SU-DHL-6 (cell line): ENCODE data around the gene NAA16.

Experiments used
- H2AFZ ChIP-seq: fragments of 200-600 bp; sonication (generic); 2 replicates; pipeline ENCODE4 v1.6.1; 2014; ENCODE audit warnings: low read depth, mild to moderate bottlenecking, moderate library complexity, mixed read lengths, antibody characterized with exemption, low read length; ENCODE audit not compliant: severe bottlenecking
- H3F3A ChIP-seq: fragments of 200-600 bp; shearing (Covaris generic); 2 replicates; pipeline ENCODE4 v1.6.0; 2016; ENCODE audit warnings: antibody characterized with exemption, mild to moderate bottlenecking; ENCODE audit not compliant: insufficient read depth
- H3K27ac ChIP-seq: fragments of 200-600 bp; sonication (generic); 2 replicates; pipeline ENCODE4 v1.5.1; 2016; ENCODE audit warnings: low read depth, mild to moderate bottlenecking, low read length, moderate library complexity, mixed read lengths
- H3K27me3 ChIP-seq: fragments of 200-600 bp; sonication (generic), shearing (Covaris generic); 2 replicates; pipeline ENCODE4 v1.6.0; 2014; ENCODE audit warnings: mild to moderate bottlenecking, low read length
- H3K36me3 ChIP-seq: fragments of 200-600 bp; sonication (generic); 2 replicates; pipeline ENCODE4 v1.6.1; 2014; ENCODE audit warnings: mild to moderate bottlenecking, low read length, mixed read lengths
- H3K4me2 ChIP-seq: fragments of 300-600, 200-600 bp; shearing (Covaris generic), sonication (generic); 2 replicates; pipeline ENCODE4 v1.6.0; 2014; ENCODE audit warnings: low read length, low read depth, mild to moderate bottlenecking; ENCODE audit not compliant: poor library complexity, severe bottlenecking
- H3K4me3 ChIP-seq: fragments of 200-600 bp; sonication (generic); 2 replicates; pipeline ENCODE4 v1.5.1; 2014; ENCODE audit warnings: antibody characterized with exemption, low read length, mild to moderate bottlenecking, mixed read lengths; ENCODE audit not compliant: insufficient read depth, poor library complexity, severe bottlenecking
- H3K79me2 ChIP-seq: fragments of 200-600 bp; sonication (generic); 2 replicates; pipeline ENCODE4 v1.6.1; 2014; ENCODE audit warnings: mild to moderate bottlenecking, low read length, moderate library complexity; ENCODE audit not compliant: insufficient read depth
- H3K9ac ChIP-seq: fragments of 200-600 bp; sonication (generic); 2 replicates; pipeline ENCODE4 v1.7.0; 2014; ENCODE audit warnings: mild to moderate bottlenecking, low read length
- H3K9me2 ChIP-seq: fragments of 200-600 bp; sonication (generic); replicated peaks from 2 replicates; pipeline ENCODE4 v1.6.1; 2014; ENCODE audit warnings: low read length; ENCODE audit not compliant: insufficient read depth
- H3K9me3 ChIP-seq: fragments of 200-600 bp; sonication (generic); 2 replicates; pipeline ENCODE4 v1.6.1; 2014; ENCODE audit warnings: low read length, mixed read lengths; ENCODE audit not compliant: insufficient read depth
- H4K20me1 ChIP-seq: fragments of 200-600 bp; sonication (generic); 2 replicates; pipeline ENCODE4 v1.6.1; 2014; ENCODE audit warnings: low read depth, mild to moderate bottlenecking, antibody characterized with exemption, low read length, moderate library complexity, mixed read lengths
- EZH2phosphoT487 ChIP-seq: fragments of 200-600 bp; sonication (generic), shearing (Covaris generic); conservative IDR thresholded peaks from 2 replicates; pipeline ENCODE4 v1.6.1; 2018; ENCODE audit warnings: mild to moderate bottlenecking, antibody characterized with exemption, low read length, moderate library complexity, mixed read lengths
- TF ChIP-seq, protein P1 (sequence below): fragments of 200-600 bp; sonication (generic); IDR thresholded peaks from one replicate; pipeline ENCODE4 v1.5.1; 2017; ENCODE audit warnings: antibody characterized with exemption, mild to moderate bottlenecking, low read length, moderate library complexity; ENCODE audit not compliant: insufficient read depth, poor library complexity, severe bottlenecking

NAA16 gene

DNA sequence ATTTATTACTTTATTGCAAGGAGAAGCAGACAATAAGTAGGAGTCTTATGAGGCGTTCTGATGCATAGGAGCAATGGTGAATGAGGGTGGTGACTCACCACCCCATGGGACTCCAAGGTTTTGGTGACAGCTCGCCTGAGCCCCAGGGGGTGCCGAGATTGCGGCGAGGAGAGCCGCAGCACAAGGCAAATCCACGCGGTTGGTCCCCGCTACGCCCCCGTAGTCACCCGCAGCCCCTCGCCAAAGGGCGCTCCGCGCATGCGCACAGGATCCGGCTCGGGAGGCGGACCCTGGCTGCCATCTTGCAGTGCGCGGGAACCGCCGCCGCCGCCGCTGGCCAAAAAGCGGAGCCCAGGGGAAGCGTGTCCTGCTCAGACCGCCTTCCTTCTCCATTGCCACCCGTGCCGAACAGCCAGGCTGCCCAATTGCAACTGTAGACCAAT, at the start of gene NAA16:
NAA16 (plus strand) TSS at position 305 of the 443 bp plus-strand sequence. CDS start 262 bp downstream, outside the sequence.
- peaks cover 15% of the 10 kb centered on the region for H3F3A ChIP-seq
- TF ChIP-seq EZH2phosphoT487 = no peak
- TF ChIP-seq, protein P1, sequence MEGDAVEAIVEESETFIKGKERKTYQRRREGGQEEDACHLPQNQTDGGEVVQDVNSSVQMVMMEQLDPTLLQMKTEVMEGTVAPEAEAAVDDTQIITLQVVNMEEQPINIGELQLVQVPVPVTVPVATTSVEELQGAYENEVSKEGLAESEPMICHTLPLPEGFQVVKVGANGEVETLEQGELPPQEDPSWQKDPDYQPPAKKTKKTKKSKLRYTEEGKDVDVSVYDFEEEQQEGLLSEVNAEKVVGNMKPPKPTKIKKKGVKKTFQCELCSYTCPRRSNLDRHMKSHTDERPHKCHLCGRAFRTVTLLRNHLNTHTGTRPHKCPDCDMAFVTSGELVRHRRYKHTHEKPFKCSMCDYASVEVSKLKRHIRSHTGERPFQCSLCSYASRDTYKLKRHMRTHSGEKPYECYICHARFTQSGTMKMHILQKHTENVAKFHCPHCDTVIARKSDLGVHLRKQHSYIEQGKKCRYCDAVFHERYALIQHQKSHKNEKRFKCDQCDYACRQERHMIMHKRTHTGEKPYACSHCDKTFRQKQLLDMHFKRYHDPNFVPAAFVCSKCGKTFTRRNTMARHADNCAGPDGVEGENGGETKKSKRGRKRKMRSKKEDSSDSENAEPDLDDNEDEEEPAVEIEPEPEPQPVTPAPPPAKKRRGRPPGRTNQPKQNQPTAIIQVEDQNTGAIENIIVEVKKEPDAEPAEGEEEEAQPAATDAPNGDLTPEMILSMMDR = no peak
- no peaks in the 10 kb centered on the region for H3K9me3 ChIP-seq
- peaks cover 56% of the 10 kb centered on the region for H3K79me2 ChIP-seq
- H3K9ac ChIP-seq = peak within 1 kb of the TSS; percentile 100
- peak within 1 kb of the TSS; percentile 98 for H3K4me2 ChIP-seq
- peak within 1 kb of the TSS; percentile 83 for H3K27ac ChIP-seq
- H3K27me3 ChIP-seq = no peaks in the 10 kb centered on the region
- no peaks in the 10 kb centered on the region for H3K36me3 ChIP-seq
- H3K9me2 ChIP-seq = no peaks in the 10 kb centered on the region
- peak within 1 kb of the TSS; percentile 98 for H2AFZ ChIP-seq
- H3K4me3 ChIP-seq = peak within 1 kb of the TSS; percentile 90
- 0 out of 2 replicates have a peak, but pooled peaks cover 6% of the 10 kb centered on the region for H4K20me1 ChIP-seq

GRCh38 chr13:41263261-41263971, 47.7 kb upstream of the NAA16 start, which contains the start of gene MTRF1:
MTRF1 (minus strand) TSS chr13:41263576; CDS start chr13:41260907, 2,669 bp downstream.
- Histone ChIP-seq H4K20me1 (no peaks in the 10 kb centered on the region), H3K9me3 (peaks cover 15% of the 10 kb centered on the region), H3K9ac (peak within 1 kb of the TSS; percentile 80), H3K79me2 (peaks cover 22% of the 10 kb centered on the region; the same call in 1 of the 2 replicates), H3K4me3 (peak within 1 kb of the TSS; percentile 98), H3K4me2 (peak within 1 kb of the TSS; percentile 89), H3K9me2 (no peaks in the 10 kb centered on the region), H2AFZ (peak within 1 kb of the TSS; percentile 95), H3K27ac (peak within 1 kb of the TSS; percentile 84), H3K27me3 (no peaks in the 10 kb centered on the region), H3F3A (no peaks in the 10 kb centered on the region), H3K36me3 (peaks cover 22% of the 10 kb centered on the region; the same call in 1 of the 2 replicates)
- TF ChIP-seq, protein P1 = no peak
- no peak for TF ChIP-seq EZH2phosphoT487

DNA sequence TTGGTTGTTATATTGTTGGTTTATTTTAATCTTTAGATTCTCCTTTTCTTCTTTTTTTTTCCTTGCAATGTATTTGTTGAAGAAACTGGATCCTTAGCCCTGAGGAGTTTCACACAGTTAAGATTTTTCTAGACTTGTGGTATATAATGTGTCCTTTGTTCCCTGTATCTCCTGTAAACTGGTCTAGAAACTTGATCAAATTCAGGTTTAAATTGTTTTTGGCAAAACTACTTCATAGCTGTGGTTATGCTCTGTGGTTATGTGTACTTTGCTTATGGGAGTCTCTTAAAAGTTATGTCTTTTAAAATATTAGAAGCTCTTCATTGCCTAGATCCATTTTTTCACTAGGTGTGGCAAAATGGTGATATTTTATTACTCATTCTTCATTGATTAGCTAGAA, 44.0 kb upstream of the NAA16 start:
- Histone ChIP-seq H3K79me2 (peaks cover 9% of the 10 kb centered on the region; the same call in 1 of the 2 replicates), H4K20me1 (no peaks in the 10 kb centered on the region), H3K9me3 (peaks cover 26% of the 10 kb centered on the region), H3K27me3 (no peaks in the 10 kb centered on the region), H3K27ac (no peak overlapping the region), H3F3A (peaks cover 5% of the 10 kb centered on the region; the same call in 1 of the 2 replicates), H3K9me2 (no peaks in the 10 kb centered on the region), H2AFZ (no peak overlapping the region), H3K36me3 (peaks cover 7% of the 10 kb centered on the region; the same call in 1 of the 2 replicates), H3K9ac (no peak overlapping the region), H3K4me3 (no peak overlapping the region), H3K4me2 (no peak overlapping the region)
- TF ChIP-seq EZH2phosphoT487 = no peak
- TF ChIP-seq, protein P1 = no peak
